ENCODE results near the gene GTPBP1. TPM values are rescaled to one million over a fixed set of nuclear protein-coding genes. Genes with fewer than 3 reads are reported as not detected.

The GTPBP1 gene
- total and polyA plus RNA-seq, 2 of the 13 experiments (the other 11 are each of a cell fraction or from before 2014, with no cell fraction given) = 22.3 to 27.0 TPM

GRCh38 chr22:38706101-38706900 lies 557 bp downstream of the GTPBP1 start (continued):
- TF ChIP-seq, protein P1, sequence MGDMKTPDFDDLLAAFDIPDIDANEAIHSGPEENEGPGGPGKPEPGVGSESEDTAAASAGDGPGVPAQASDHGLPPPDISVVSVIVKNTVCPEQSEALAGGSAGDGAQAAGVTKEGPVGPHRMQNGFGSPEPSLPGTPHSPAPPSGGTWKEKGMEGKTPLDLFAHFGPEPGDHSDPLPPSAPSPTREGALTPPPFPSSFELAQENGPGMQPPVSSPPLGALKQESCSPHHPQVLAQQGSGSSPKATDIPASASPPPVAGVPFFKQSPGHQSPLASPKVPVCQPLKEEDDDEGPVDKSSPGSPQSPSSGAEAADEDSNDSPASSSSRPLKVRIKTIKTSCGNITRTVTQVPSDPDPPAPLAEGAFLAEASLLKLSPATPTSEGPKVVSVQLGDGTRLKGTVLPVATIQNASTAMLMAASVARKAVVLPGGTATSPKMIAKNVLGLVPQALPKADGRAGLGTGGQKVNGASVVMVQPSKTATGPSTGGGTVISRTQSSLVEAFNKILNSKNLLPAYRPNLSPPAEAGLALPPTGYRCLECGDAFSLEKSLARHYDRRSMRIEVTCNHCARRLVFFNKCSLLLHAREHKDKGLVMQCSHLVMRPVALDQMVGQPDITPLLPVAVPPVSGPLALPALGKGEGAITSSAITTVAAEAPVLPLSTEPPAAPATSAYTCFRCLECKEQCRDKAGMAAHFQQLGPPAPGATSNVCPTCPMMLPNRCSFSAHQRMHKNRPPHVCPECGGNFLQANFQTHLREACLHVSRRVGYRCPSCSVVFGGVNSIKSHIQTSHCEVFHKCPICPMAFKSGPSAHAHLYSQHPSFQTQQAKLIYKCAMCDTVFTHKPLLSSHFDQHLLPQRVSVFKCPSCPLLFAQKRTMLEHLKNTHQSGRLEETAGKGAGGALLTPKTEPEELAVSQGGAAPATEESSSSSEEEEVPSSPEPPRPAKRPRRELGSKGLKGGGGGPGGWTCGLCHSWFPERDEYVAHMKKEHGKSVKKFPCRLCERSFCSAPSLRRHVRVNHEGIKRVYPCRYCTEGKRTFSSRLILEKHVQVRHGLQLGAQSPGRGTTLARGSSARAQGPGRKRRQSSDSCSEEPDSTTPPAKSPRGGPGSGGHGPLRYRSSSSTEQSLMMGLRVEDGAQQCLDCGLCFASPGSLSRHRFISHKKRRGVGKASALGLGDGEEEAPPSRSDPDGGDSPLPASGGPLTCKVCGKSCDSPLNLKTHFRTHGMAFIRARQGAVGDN (CRISPR knock-in tag; IDR thresholded peaks at IDR 0.05) = peak; percentile 73
- TF ChIP-seq HOXA5 (CRISPR knock-in tag; IDR thresholded peaks at IDR 0.05) (no peak), ZNF143 (CRISPR knock-in tag; IDR thresholded peaks at IDR 0.05) (no peak), KDM2A (CRISPR knock-in tag; IDR thresholded peaks at IDR 0.05; ENCODE audit: borderline replicate concordance, low read depth) (0 out of 2 replicates have a peak, but pooled peaks have one; percentile 30), NFE2L1 (CRISPR knock-in tag; IDR thresholded peaks at IDR 0.05; ENCODE audit: borderline replicate concordance) (no peak), EHMT2 (IDR thresholded peaks at IDR 0.05; ENCODE audit: borderline replicate concordance, low read depth, low read length) (no peak), HDAC2 (CRISPR knock-in tag; IDR thresholded peaks at IDR 0.05) (no peak), ZBTB3 (CRISPR knock-in tag; IDR thresholded peaks at IDR 0.05; ENCODE audit: borderline replicate concordance, low read depth) (no peak), ZBTB1 (CRISPR knock-in tag; IDR thresholded peaks at IDR 0.05; ENCODE audit: borderline replicate concordance) (no peak), RFXANK (CRISPR knock-in tag; IDR thresholded peaks at IDR 0.05) (no peak), GFI1 (CRISPR knock-in tag; IDR thresholded peaks at IDR 0.05; ENCODE audit: borderline replicate concordance) (no peak; the same call in 1 of the 2 replicates), ZNF816 (CRISPR knock-in tag; IDR thresholded peaks at IDR 0.05; ENCODE audit: borderline replicate concordance) (no peak), ZNF446 (CRISPR knock-in tag; IDR thresholded peaks at IDR 0.05) (0 out of 2 replicates have a peak, but pooled peaks have one; percentile 60), ATAD3A (CRISPR knock-in tag; IDR thresholded peaks at IDR 0.05) (no peak), ZFP41 (CRISPR knock-in tag; IDR thresholded peaks at IDR 0.05; ENCODE audit: borderline replicate concordance) (no peak), ZNF619 (CRISPR knock-in tag; IDR thresholded peaks at IDR 0.05) (no peak), MAZ (IDR thresholded peaks at IDR 0.05; ENCODE audit: borderline replicate concordance, low read depth, low read length) (no peak), MAZ (CRISPR knock-in tag; IDR thresholded peaks at IDR 0.05; ENCODE audit: low read depth) (peak; percentile 41; the same call in 1 of the 2 replicates), ZNF83 (CRISPR knock-in tag; IDR thresholded peaks at IDR 0.05; ENCODE audit: borderline replicate concordance) (no peak), PLSCR1 (CRISPR knock-in tag; IDR thresholded peaks at IDR 0.05; ENCODE audit: borderline replicate concordance) (no peak), MAFG (CRISPR knock-in tag; IDR thresholded peaks at IDR 0.05) (no peak)
- TF ChIP-seq, protein P2, sequence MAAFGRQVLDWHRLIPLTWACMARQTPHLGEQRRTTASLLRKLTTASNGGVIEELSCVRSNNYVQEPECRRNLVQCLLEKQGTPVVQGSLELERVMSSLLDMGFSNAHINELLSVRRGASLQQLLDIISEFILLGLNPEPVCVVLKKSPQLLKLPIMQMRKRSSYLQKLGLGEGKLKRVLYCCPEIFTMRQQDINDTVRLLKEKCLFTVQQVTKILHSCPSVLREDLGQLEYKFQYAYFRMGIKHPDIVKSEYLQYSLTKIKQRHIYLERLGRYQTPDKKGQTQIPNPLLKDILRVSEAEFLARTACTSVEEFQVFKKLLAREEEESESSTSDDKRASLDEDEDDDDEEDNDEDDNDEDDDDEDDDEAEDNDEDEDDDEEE (CRISPR knock-in tag; IDR thresholded peaks at IDR 0.05) = no peak
